ENCODE measurements around the gene CACNB3.
A peak's percentile ranks its signal among the peaks of the same experiment; 100 is the strongest.
"Not testable (repeated sequence)": the region's sequence is repeated elsewhere in the genome, so short reads cannot be mapped to it uniquely, and the experiment has no call there.

CACNB3 gene

GRCh38 chr12:48842021-48842420 lies 23.7 kb downstream of the CACNB3 start:
- DNase-seq (ENCODE audit: low read depth, low spot score); H3K4me3 ChIP-seq (ENCODE audit: low read length): not testable (repeated sequence)

GRCh38 chr12:48851883-48852733 lies 33.8 kb downstream of the CACNB3 start, which contains the start of gene DDX23:
Gene DDX23 (minus strand): TSS chr12:48852163. CDS start chr12:48845782, 6,381 bp downstream.
- peak within 1 kb of the TSS; percentile 97 for H3K4me3 ChIP-seq (ENCODE audit: low read length)

DNA sequence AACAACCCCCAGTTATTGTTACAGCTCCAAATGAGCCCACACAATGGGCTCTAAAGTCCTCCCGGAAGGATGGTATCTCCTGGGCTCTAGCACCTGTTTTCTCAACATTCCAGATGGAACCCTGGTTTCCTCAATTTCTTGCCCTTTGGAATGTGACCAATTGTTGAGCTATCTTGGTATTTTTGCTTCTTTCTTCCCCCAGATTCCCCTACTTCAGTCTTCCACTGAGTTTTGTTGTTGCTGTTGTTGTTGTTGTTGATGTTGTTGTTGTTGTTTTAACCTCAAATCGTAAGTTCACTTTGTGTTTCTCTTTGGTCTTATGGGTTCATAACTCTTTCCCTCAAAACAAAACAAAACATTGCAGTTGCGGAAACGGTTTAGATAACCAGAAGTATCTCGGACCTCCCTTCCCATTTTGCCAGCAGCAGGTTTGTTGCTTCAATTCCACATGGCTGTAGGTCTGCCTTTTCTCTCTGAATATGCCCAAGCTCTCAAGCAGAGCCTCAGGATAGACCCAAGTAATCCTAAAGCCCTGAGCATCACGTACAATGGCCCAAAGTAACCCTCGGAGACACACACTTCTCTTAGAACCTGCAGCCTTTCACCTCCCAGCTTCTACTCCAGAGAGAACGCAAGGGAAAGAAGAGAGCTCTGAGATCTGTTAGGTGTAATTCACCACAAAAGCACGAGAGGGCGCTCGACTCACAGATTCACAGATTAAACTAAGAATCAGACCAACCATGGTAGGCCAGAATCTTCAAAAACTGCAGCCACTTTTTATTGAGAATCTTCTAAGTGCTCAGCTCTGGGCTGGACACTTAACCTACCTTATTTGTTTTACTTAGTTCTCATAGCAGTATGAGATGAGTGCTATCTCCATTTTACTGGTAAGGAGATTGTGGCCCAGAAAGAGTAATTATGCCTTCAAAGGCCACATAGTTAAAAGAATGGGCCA lies 34.7 kb downstream of the CACNB3 start:
- H3K4me3 ChIP-seq (ENCODE audit: low read length) = peak overlapping the region; percentile 97
- peak; percentile 93 for DNase-seq (ENCODE audit: low read depth, low spot score)

More at GRCh38 chr12:48851883-48852733, 33.8 kb downstream of the CACNB3 start, which contains the start of gene DDX23:
- peak; percentile 96 for DNase-seq (ENCODE audit: low read depth, low spot score)

DNA sequence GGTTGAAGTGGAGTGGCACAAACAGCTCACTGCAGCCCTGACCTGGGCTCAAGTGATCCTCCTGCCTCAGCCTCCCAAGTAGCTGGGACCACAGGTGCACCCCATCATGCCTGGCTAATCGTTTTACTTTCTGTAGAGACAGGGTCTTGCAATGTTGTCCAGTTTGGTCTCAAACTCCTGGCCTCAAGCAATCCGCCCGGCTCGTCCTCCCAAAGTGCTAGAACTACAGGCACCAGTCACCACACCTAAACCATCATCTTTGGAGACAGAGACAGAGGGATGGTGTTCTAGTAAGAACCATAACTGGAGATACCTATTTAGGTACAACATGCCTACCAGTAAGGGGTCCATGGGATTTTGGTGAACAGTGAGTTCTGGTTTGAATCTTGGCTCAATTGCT lies 36.2 kb downstream of the CACNB3 start:
- no peak for DNase-seq (ENCODE audit: low read depth, low spot score)
- H3K4me3 ChIP-seq (ENCODE audit: low read length) = no peak overlapping the region

DNA sequence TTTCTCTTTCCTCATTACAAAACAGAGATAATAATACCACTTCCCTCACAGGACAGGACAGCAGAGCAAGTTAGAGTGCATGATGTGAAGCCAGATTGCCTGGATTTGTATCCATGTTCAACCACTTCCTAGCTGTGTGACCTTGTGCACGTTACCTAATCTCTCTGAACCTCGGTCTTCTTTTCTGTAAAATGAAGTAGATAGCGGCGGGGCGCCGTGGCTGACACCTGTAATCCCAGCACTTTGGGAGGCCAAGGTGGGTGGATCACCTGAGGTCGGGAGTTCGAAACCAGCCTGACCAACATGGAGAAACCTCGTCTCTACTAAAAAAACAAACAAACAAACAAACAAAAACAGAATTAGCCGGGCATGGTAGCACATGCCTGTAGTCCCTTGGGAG lies 36.6 kb downstream of the CACNB3 start:
- not testable (repeated sequence) for DNase-seq (ENCODE audit: low read depth, low spot score); H3K4me3 ChIP-seq (ENCODE audit: low read length)

GRCh38 chr12:48856379-48856778 lies 38.1 kb downstream of the CACNB3 start:
- H3K4me3 ChIP-seq (ENCODE audit: low read length) = no peak overlapping the region
- no peak for DNase-seq (ENCODE audit: low read depth, low spot score)

DNA sequence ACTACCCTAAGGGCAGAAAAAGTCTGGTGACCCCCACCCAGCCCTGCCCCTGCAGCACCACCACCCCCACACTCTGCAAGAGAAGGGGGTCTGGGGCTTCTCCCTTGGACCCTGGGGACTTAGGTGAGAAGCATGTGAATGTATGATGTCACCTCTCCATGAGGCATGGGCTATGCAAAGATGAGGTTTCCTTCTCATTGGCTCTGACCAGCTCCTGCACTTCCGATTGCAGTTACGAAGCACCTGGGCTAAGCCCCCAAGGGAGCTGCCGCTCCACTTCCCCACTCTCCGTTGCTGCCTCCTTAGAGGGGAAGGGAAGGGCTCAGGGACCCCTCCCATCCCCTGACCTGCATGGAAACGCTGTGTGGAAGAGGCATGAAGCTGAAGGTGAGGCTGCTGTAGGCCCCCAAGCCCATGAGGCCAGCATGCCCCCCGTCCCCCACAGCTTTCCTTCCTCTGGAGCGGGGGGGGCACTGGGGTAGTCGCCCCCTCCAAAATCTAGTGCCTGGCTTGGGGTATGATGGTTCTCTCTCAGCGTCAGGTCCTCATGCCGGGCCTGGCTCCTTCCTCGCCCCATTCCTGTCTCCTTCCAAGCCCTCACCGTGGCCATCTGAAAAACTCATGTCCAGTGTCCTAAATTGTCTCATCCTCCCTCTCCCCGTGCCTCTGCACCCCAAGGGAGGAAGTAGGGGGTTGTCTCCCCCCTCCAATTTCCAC lies 39.1 kb downstream of the CACNB3 start:
- no peak for DNase-seq (ENCODE audit: low read depth, low spot score)
- no peak overlapping the region for H3K4me3 ChIP-seq (ENCODE audit: low read length)

DNA sequence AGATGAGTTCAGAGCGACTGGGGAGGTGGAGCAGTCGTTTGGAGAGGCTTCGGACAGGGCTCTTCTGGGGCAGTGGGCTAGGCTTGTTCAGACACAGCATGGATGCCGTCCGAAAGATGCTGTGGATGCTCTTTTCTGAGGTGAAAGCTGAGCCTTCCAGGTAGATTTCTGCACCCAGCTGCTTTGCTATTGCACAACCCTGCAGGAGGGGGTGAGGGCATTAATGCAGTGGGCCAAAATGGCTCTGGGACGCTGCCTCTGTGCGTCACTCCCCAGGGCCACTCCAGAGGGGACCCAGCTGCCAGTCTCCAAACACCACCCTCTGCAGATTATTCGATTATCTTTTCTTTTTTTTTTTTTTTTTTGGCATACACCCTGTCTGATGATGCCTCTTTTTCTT lies 39.7 kb downstream of the CACNB3 start:
- no peak for DNase-seq (ENCODE audit: low read depth, low spot score)
- no peak overlapping the region for H3K4me3 ChIP-seq (ENCODE audit: low read length)

DNA sequence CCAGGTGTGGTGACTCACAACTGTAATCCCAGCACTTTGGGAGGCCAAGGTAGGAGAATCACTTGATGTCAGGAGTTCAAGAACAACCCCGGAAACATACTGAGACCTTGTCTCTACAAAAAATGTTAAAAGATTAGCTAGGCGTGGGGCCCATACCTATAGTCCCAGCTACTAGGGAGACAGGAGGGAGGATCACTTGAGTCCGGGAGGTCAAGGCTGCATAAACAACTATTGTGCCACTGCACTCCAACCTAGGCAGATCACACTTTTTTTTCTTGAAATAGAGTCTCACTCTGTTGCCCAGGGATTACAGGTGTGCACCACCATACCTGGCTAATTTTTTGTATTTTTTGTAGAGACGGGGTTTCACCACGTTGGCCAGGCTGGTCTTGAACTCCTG lies 41.3 kb downstream of the CACNB3 start:
- DNase-seq (ENCODE audit: low read depth, low spot score) = no peak
- no peak overlapping the region for H3K4me3 ChIP-seq (ENCODE audit: low read length)

DNA sequence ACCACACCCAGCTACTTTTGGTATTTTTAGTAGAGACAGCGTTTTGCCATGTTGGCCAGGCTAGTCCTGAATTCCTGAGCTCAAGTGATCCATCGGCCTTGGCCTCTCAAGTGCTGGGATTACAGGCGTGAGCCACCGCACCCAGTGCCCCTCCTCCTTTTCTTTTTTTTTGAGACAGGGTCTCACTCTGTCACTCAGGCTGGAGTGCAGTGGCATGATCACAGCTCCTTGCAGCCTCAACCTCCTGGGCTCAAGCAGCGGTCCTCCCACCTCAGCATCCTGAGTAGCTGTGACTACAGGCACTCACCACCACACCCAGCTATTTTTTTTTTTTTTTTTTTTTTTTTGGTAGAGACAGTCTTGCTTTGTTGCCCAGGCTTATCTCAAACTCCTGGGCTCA lies 41.9 kb downstream of the CACNB3 start:
- not testable (repeated sequence) for DNase-seq (ENCODE audit: low read depth, low spot score); H3K4me3 ChIP-seq (ENCODE audit: low read length)

DNA sequence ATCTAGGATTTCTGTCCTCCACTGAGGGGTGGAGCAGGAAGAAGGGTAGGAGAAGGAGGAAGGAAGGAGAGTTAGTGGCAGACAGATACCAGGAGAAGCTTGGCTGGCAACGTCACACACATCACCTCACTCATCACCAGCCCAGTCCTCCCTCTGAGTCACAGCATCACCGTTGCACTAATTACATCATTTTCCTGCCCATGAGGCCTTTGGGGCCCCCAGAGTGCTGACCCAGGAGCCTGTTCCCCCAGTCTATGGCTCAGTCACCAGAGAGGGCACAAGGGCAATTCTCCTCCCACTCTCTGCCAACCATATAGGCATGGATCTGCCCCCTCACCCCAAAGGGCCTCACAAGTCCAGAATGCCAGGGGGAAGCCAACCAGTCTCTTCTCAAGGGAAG lies 42.8 kb downstream of the CACNB3 start:
- DNase-seq (ENCODE audit: low read depth, low spot score) = no peak
- H3K4me3 ChIP-seq (ENCODE audit: low read length) = no peak overlapping the region

DNA sequence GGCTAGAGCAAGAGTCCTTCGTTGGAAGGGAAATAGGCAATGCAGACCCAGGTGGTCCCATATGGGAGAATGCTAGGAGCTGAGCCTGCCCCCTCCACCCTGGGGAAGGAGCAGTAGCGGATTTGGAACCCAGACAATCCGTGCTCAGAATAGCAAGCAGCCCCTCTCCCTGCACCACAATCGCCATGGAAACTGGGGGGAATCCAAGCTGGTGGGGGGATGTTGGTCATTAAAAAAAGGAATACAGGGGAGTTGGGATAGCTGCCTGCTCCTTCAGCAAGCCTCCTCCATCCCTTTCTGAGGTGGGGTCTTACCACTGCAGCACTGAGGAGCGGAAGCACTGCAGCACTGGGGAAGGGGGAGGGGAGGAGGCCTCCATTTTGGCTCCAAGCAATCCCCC lies 44.5 kb downstream of the CACNB3 start:
- no peak for DNase-seq (ENCODE audit: low read depth, low spot score)
- H3K4me3 ChIP-seq (ENCODE audit: low read length) = no peak overlapping the region

DNA sequence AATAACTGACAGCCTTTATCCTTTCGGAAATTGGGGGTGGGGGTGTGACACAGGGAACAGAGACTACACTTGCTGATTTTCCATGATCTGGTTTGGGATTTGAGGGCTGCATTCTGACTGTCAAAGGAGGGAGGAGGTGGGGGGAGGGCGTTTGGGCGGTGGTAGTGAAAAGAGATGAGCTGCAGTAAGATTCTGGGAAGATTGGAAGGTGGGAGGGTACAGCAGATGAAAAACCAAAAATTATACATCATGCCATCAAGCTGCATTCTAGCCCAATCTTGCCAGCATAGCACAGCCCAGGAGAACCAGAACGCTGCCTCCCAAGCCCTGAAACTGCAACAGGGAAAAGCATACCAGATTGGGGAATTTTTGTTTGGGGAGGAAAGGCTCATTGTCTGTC lies 45.0 kb downstream of the CACNB3 start:
- no peak overlapping the region for H3K4me3 ChIP-seq (ENCODE audit: low read length)
- DNase-seq (ENCODE audit: low read depth, low spot score) = no peak

GRCh38 chr12:48865281-48866051 lies 47.2 kb downstream of the CACNB3 start, which contains the start of gene RND1:
Gene RND1 (minus strand): TSS chr12:48865870. CDS start chr12:48865767, 103 bp downstream.
- H3K4me3 ChIP-seq (ENCODE audit: low read length) = peak within 1 kb of the TSS; percentile 67
- DNase-seq (ENCODE audit: low read depth, low spot score) = peak; percentile 95

- no peak for DNase-seq (ENCODE audit: low read depth, low spot score)
- H3K4me3 ChIP-seq (ENCODE audit: low read length) = peak overlapping the region; percentile 67
These were observed 47.9 kb downstream of the CACNB3 start for GRCh38 chr12:48866052-48866711.

- no peak for DNase-seq (ENCODE audit: low read depth, low spot score)
- H3K4me3 ChIP-seq (ENCODE audit: low read length) = no peak overlapping the region
These were observed 50.2 kb downstream of the CACNB3 start for GRCh38 chr12:48868451-48868850.

GRCh38 chr12:48869191-48869590 lies 50.9 kb downstream of the CACNB3 start:
- DNase-seq (ENCODE audit: low read depth, low spot score) = no peak
- H3K4me3 ChIP-seq (ENCODE audit: low read length) = no peak overlapping the region

DNA sequence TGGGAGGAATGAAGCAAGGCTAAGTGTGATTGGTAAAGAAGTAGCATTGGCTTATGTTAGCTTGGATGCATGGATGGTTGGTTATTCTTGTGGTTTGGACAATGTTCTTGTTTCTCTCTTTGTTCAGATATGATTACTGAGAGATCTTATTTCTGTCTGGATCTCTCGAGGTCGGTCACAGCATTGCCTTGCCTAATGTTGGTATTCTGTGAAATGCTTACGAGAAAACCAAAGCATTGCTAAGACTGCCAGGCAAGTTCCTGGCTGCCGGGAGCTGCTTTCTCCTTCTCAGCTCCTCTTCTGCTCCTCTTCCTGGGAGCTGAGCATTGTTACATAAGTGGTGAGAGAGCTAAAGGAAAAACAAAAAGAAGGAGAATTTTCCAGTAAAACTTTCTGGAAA lies 54.8 kb downstream of the CACNB3 start:
- no peak overlapping the region for H3K4me3 ChIP-seq (ENCODE audit: low read length)
- DNase-seq (ENCODE audit: low read depth, low spot score) = no peak
